ENCODE data around the gene ALDH7A1. TPM values are rescaled to one million over a fixed set of nuclear protein-coding genes. Genes with fewer than 3 reads are reported as not detected.

The ALDH7A1 gene
- total RNA-seq, 2 experiments from 2014 or later: 1.6 to 2.1 TPM

DNA sequence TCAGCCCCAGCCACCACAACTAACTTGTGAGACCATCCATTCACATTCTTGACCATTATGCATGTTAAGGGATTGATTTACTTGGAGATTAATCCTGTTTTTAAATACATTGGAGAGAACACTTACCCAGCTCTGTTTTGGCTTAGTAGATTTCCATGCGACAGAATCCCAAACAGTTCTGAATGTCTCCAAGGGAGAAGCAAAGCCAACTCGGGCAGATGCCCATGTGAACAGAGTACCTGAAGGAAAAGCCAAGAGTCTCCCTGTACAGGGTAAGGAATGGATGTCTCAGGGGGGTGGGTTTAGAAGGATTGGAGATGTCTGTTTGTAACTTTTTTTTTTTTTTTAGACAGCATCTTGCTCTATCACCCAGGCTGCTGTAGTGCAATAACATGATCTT is 110.8 kb downstream of the ALDH7A1 start:
- ChIA-PET POLR2A (no interaction called here), CTCF (no interaction called here)
- H3K4me3 ChIP-seq (ENCODE audit: low read length): no peak overlapping the region
- H3K36me3 ChIP-seq (ENCODE audit: insufficient read depth, low read length): peaks cover 48% of the 10 kb centered on the region
- Mint-ChIP-seq H3K4me1 (ENCODE audit: low read depth) (no peaks in the 10 kb centered on the region), H3K36me3 (ENCODE audit: low read depth) (peaks cover 94% of the 10 kb centered on the region), H3K9me3 (no peaks in the 10 kb centered on the region), H3K27ac (no peak overlapping the region), H3K4me3 (no peak overlapping the region), H3K27me3 (no peaks in the 10 kb centered on the region)
- intact Hi-C loops (cut with DNase I, micrococcal nuclease): no loop called here
- no peaks in the 10 kb centered on the region for H3K4me1 ChIP-seq (ENCODE audit: insufficient read depth, low read length)
- ATAC-seq (ENCODE audit: poor library complexity) (no peak), DNase-seq (no peak)
- H3K27me3 ChIP-seq (ENCODE audit: control insufficient read depth in 1 of 2, insufficient read depth in 2 of 2, low read length in 2 of 2): no peaks in the 10 kb centered on the region
- H3K27ac ChIP-seq (ENCODE audit: low read depth in 1 of 2, low read length in 2 of 2): no peak overlapping the region
- TF ChIP-seq CTCF (IDR thresholded peaks at IDR 0.05): no peak
- H3K9me3 ChIP-seq (ENCODE audit: control insufficient read depth in 1 of 2, insufficient read depth in 1 of 2, low read length in 2 of 2): no peaks in the 10 kb centered on the region

DNA sequence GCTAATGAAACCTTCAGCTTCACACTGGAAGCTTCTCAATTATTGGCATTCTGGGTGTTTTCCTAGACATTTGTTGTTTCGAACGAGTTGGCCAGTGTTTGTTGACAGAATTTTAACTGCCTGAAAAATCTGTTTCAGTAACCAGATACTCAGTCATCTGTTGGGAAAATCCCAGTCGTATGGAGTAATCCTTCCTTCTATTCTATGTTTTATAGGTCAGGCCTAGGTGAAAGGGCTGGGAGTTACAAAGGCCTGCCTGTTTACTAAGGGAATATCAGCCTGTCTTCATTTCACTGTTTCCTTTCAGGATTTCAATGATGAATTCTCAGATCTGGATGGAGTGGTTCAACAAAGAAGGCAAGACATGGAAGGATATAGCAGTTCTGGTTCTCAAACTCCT is 111.9 kb downstream of the ALDH7A1 start:
- ATAC-seq (ENCODE audit: poor library complexity): no peak
- no peak for TF ChIP-seq CTCF (IDR thresholded peaks at IDR 0.05)
- peaks cover 53% of the 10 kb centered on the region for H3K36me3 ChIP-seq (ENCODE audit: insufficient read depth, low read length)
- Mint-ChIP-seq H3K27me3 (no peaks in the 10 kb centered on the region), H3K36me3 (ENCODE audit: low read depth) (peaks cover 87% of the 10 kb centered on the region), H3K4me3 (no peak overlapping the region), H3K9me3 (no peaks in the 10 kb centered on the region), H3K27ac (no peak overlapping the region), H3K4me1 (ENCODE audit: low read depth) (no peaks in the 10 kb centered on the region)
- no peaks in the 10 kb centered on the region for H3K4me1 ChIP-seq (ENCODE audit: insufficient read depth, low read length)
- H3K9me3 ChIP-seq (ENCODE audit: control insufficient read depth in 1 of 2, insufficient read depth in 1 of 2, low read length in 2 of 2): no peaks in the 10 kb centered on the region
- H3K4me3 ChIP-seq (ENCODE audit: low read length): no peak overlapping the region
- ChIA-PET CTCF (interaction anchor here (1.2 kb wide), 1 partner anchor 17 kb away, joined by 6 read pairs; no protein-coding TSS in a partner anchor), POLR2A (no interaction called here)
- no peak for DNase-seq
- intact Hi-C loops (cut with DNase I, micrococcal nuclease): no loop called here
- no peaks in the 10 kb centered on the region for H3K27me3 ChIP-seq (ENCODE audit: control insufficient read depth in 1 of 2, insufficient read depth in 2 of 2, low read length in 2 of 2)
- no peak overlapping the region for H3K27ac ChIP-seq (ENCODE audit: low read depth in 1 of 2, low read length in 2 of 2)

DNA sequence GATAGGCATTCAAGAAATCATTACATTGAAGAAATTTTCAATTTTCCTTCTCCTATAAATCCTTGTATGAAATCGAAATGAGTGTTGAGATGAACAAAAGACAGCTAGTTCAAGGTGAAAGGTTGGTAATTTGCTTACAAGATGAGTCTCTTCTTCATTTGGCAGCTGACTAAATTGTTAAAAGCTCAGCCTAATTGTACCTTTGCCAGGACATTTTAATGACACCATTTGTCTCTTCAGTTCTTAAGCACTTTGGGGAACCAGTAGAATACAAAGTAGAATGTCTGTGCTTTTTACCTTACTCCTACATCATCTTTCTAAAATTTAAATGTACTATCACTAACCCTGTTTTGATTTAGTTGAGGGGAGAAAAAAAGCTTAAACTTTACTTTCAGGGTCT is 112.4 kb downstream of the ALDH7A1 start:
- intact Hi-C loops (cut with DNase I, micrococcal nuclease): no loop called here
- no peak for DNase-seq

More for the DNA sequence above, 112.4 kb downstream of the ALDH7A1 start:
- TF ChIP-seq CTCF (IDR thresholded peaks at IDR 0.05): no peak
- Histone ChIP-seq H3K4me1 (ENCODE audit: insufficient read depth, low read length) (no peaks in the 10 kb centered on the region), H3K4me3 (ENCODE audit: low read length) (no peak overlapping the region), H3K27ac (ENCODE audit: low read depth in 1 of 2, low read length in 2 of 2) (no peak overlapping the region), H3K27me3 (ENCODE audit: control insufficient read depth in 1 of 2, insufficient read depth in 2 of 2, low read length in 2 of 2) (no peaks in the 10 kb centered on the region), H3K36me3 (ENCODE audit: insufficient read depth, low read length) (peaks cover 53% of the 10 kb centered on the region), H3K9me3 (ENCODE audit: control insufficient read depth in 1 of 2, insufficient read depth in 1 of 2, low read length in 2 of 2) (no peaks in the 10 kb centered on the region)
- Mint-ChIP-seq H3K4me3 (no peak overlapping the region), H3K27me3 (no peaks in the 10 kb centered on the region), H3K27ac (no peak overlapping the region), H3K4me1 (ENCODE audit: low read depth) (no peaks in the 10 kb centered on the region), H3K9me3 (no peaks in the 10 kb centered on the region), H3K36me3 (ENCODE audit: low read depth) (peaks cover 81% of the 10 kb centered on the region)
- ATAC-seq (ENCODE audit: poor library complexity): no peak
- ChIA-PET POLR2A (no interaction called here), CTCF (interaction anchor here (1.2 kb wide), 1 partner anchor 18 kb away, joined by 6 read pairs; no protein-coding TSS in a partner anchor)
